Omental fat pad (tissue), 4 donors: Measurements from ENCODE around the gene IL6R. TPM values are rescaled to one million over a fixed set of nuclear protein-coding genes. Genes with fewer than 3 reads are reported as not detected.
A peak's percentile ranks its signal among the peaks of the same experiment; 100 is the strongest.

Experiments used
- ATAC-seq: fragments of 150-250 bp; one replicate; pipeline ENCODE4 v1.9.1; 2016; ENCODE audit warnings: mild to moderate bottlenecking, moderate library complexity; ENCODE audit not compliant: low FRiP score
- DNase-seq: peaks from one replicate; pipeline ENCODE4 v3.0.0-alpha.2; 2019; ENCODE audit warnings: low spot score
- total RNA-seq, 4 donors: library from RNA; depleted of rRNA; stranded (reverse); fragments of >200 nt; gene quantifications; one replicate each; pipeline ENCODE4 v1.1.0, GENCODE V29; 2016
- TF ChIP-seq, protein P1 (sequence below), 3 donors: fragments of 450-650 bp; IDR thresholded peaks; one replicate each; pipeline ENCODE4 v1.5.1; 2016 to 2017; ENCODE audit warnings: antibody characterized with exemption in 3 of 3, mild to moderate bottlenecking in 3 of 3, moderate library complexity in 2 of 3

IL6R gene
- total RNA-seq, 4 donors from 2014 or later = 41.1 to 98.1 (median 62.5) TPM

DNA sequence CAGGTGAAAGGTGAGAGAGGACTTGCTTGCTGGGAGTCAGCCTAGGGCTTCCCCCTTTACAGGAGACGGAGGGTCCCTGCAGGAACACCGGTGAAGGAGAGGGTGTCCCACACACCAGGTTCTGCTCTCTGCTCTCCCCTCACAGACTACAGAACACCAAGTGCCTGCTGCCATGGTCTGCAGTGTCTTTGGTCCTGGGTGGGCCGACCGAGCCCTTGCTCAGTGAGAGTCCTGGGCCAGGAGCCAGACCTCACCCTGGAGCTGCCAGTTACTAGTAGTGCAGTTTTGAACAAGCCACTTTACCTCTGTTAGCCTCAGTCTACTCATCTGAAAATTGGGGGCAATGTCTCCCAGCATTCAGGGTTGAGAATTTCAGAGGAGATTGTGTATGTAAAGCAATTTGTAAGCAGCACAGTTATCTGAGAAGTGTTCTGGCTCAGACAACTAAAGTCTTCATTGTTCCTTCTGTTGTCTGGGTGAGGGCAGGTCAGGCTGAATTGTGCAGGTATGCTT is 2.7 kb upstream of the IL6R start:
- no peak for ATAC-seq
- no peak for DNase-seq
- TF ChIP-seq, protein P1, sequence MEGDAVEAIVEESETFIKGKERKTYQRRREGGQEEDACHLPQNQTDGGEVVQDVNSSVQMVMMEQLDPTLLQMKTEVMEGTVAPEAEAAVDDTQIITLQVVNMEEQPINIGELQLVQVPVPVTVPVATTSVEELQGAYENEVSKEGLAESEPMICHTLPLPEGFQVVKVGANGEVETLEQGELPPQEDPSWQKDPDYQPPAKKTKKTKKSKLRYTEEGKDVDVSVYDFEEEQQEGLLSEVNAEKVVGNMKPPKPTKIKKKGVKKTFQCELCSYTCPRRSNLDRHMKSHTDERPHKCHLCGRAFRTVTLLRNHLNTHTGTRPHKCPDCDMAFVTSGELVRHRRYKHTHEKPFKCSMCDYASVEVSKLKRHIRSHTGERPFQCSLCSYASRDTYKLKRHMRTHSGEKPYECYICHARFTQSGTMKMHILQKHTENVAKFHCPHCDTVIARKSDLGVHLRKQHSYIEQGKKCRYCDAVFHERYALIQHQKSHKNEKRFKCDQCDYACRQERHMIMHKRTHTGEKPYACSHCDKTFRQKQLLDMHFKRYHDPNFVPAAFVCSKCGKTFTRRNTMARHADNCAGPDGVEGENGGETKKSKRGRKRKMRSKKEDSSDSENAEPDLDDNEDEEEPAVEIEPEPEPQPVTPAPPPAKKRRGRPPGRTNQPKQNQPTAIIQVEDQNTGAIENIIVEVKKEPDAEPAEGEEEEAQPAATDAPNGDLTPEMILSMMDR (IDR thresholded peaks at IDR 0.05) = no peak

DNA sequence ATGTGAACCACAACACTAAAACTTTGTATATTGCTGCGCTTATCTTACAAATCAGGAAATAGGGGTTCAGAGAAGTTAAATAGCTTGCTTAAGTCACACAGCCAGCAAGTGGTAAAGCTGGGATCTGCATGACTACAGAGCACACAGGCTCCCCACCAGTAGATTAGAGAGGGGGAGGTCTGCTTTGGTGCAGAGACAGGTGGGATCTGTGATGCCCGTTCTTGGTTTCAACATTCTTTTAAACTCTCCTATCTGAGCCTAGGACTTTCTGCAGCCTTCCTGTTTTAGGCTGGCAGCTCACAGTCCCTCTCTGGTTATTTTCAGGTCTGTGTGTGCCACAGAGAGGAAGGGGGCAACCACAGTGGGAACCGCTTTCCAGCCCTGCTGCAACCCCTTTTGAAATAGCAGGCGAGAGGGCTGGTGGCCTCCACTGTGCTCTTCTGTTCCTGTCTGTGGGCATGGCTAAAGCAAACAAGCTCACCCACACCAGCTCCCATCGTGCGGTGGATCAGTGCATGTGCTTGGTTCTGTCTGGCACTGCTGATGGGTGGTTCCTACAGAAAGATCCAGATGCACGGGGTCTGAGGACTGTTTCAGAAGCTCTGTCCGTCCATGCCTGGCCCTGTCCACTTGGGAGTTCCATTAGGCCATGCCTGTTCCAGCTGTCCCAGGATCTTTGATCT is 1.7 kb upstream of the IL6R start:
- TF ChIP-seq, protein P1 (IDR thresholded peaks at IDR 0.05) = no peak
- ATAC-seq = no peak
- no peak for DNase-seq

DNA sequence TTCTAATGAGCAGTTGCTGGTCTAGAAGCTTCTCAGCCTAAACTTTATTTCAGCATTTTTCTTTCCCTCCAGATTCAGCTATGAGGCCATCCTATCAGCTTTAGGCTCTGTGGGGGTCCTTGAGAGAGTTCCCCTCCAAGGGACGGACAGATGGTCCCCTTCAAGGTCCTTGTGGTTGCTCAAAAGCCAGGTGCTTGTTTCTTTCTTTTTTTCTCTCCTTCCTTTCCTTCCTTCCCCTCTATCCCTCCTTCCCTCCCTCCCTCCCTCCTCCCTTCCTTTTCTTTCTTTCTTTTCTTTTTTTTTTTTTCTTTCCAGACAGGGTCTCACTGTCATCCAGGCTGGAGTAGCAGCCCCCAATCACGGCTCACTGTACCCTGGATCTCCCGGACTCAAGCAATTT is 1.2 kb upstream of the IL6R start:
- ATAC-seq (no peak), DNase-seq (no peak)
- TF ChIP-seq, protein P1 (IDR thresholded peaks at IDR 0.05) = no peak

DNA sequence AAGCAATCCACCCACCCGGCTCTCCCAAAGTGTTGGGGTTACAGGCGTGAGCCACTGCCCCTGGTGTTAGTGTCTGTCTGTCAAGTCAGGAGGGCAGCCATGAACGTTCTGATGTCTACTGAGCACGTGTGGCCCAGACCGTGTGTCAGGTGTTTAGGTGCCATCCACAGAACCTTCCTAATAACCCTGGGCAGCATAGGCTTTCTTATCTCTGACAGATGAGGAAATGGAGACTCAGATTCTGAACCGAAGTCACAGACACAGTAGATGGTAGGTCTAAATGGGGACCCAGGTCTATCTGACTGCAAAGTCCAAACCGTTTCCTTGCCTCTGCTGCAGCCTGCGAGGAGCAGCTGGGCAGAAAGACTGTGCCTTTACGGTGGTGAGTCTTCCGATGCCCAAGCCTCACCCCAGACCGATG is 622 bp upstream of the IL6R start:
- DNase-seq = no peak
- TF ChIP-seq, protein P1 (IDR thresholded peaks at IDR 0.05) = no peak
- ATAC-seq = no peak

DNA sequence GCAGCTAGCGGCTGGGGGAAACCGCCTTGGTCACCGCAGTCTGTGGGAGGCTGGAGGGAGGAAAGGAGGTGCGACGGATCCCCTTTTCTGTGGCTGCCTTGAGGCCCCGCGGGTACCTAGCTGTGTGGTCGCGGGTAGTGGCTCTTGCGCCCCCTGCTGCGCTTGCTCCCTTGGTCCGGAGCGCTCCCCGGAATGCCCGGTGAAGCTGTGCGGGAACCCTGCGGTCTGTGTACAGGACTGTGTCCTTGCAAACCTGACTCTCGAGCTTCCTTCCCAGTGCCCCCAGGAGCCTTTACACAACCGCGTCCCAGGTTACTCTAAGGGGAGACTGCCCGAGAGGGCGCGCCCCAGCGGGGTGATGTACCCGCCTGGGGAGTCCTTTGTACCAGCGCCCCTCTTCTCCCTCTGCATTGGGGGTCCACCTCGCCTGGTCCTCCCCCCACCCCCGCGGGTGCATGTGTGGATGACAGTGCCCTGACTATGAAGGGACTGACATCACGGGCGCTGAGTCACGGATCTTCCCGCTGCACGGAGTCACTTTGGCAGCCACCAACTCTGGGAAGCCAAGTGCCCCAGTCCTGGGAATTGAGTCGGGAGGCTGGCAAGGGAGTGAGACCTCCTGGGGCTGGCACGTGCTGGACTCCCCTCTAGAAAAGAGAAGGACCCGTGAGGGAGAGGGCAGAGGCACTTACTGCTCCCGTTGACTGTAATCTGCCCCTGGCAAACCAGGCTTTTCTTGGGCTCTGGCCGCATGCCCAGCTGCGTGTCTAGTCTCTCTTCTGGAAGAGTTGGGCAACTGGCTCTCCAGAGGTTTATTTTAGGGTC is 816 bp downstream of the IL6R start:
- peak; percentile 53 for ATAC-seq
- peak; percentile 92 for DNase-seq
- TF ChIP-seq, protein P1 (IDR thresholded peaks at IDR 0.05) = no peak

DNA sequence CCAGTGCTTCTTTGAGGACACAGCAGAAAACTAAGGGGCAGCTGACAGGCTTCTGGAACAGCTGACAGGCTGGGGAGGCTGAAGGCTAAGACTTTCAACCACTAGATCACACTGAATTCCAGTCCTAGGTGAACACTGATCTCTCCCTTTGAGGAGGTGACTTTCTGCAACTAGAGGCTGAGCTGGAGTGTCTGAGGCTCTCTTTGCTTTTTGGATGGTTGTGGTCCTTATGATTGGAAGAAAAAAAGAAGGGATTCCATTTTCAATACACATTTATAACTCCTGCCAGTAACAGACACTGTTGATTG is 1.4 kb downstream of the IL6R start:
- TF ChIP-seq, protein P1 (IDR thresholded peaks at IDR 0.05) = no peak
- DNase-seq (no peak), ATAC-seq (no peak)

DNA sequence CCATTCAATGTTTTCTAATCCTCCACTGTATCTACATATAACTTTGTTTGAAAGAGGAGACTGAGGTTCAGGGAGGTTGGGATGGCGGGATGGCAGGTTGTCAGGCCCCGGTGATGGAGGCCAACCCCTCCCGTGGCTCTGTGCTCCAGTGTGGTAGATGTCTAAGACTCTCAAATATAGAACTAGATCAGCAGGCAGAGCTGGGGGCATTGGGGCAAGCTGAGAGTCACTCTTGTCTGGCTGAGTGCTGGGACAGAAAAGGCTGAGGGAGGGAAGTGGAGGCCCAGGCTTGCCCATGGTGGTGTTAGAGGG is 1.7 kb downstream of the IL6R start:
- no peak for DNase-seq
- TF ChIP-seq, protein P1 (IDR thresholded peaks at IDR 0.05) = no peak
- no peak for ATAC-seq
